Stomach (tissue), 9 donors: ENCODE data around the gene GNB1L. TPM values are rescaled to one million over a fixed set of nuclear protein-coding genes. Genes with fewer than 3 reads are reported as not detected.

Experiments used
- DNase-seq, 2 donors: peaks; one replicate each; pipeline versions ENCODE4 v3.0.0 to v3.0.0-alpha.2; 2013 to 2019
- H3K27ac ChIP-seq, 5 donors: fragments of 200-600 bp in 4 of 5; sonication (generic) in 4 of 5; one replicate each; pipeline ENCODE4 v1.5.1; 2013 to 2019; ENCODE audit warnings: mild to moderate bottlenecking in 1 of 5, moderate library complexity in 1 of 5
- H3K27me3 ChIP-seq, 3 donors: fragments of 200-600 bp; sonication (generic); one replicate each; pipeline ENCODE4 v1.5.1; 2017 to 2019; ENCODE audit warnings: mixed run types in 1 of 3
- H3K36me3 ChIP-seq, 4 donors: fragments of 200-600 bp; sonication (generic); 1 replicate in 3 of 4; 2 replicates in 1 of 4; pipeline ENCODE4 v1.5.1; 2016 to 2019
- H3K4me1 ChIP-seq, 4 donors: fragments of 200-600 bp; sonication (generic); one replicate each; pipeline ENCODE4 v1.5.1; 2016 to 2019
- H3K4me3 ChIP-seq, 4 donors: fragments of 200-600 bp; sonication (generic) in 3 of 4; one replicate each; pipeline ENCODE4 v1.5.1; 2016 to 2019; ENCODE audit warnings: mild to moderate bottlenecking in 1 of 4
- H3K9me3 ChIP-seq, 4 donors: fragments of 200-600 bp; sonication (generic); one replicate each; pipeline ENCODE4 v1.5.1; 2016 to 2019
- CTCF ChIP-seq, 7 experiments: fragments of 450-650 bp in 4 of 7; fragments of 200-600 bp in 3 of 7; sonication (generic) in 3 of 7; IDR thresholded peaks; one replicate each; pipeline ENCODE4 v1.5.1; 2016 to 2019; ENCODE audit warnings: antibody characterized with exemption in 7 of 7, control low read depth in 2 of 7, mild to moderate bottlenecking in 1 of 7
- EP300 ChIP-seq: sonication (generic); formaldehyde crosslinking; IDR thresholded peaks from one replicate; pipeline ENCODE4 v1.6.1; 2017; ENCODE audit warnings: antibody characterized with exemption
- POLR2A ChIP-seq, 4 donors: fragments of 450-650 bp; IDR thresholded peaks; one replicate each; pipeline ENCODE4 v1.6.1; 2016; ENCODE audit warnings: antibody characterized with exemption in 4 of 4, control low read depth in 2 of 4, mild to moderate bottlenecking in 1 of 4, moderate library complexity in 1 of 4
- POLR2AphosphoS5 ChIP-seq, 3 donors: sonication (generic); formaldehyde crosslinking; IDR thresholded peaks; one replicate each; pipeline ENCODE4 v1.6.1; 2016; ENCODE audit warnings: antibody characterized with exemption in 3 of 3
- WGBS, 5 donors: extraction: QIAGEN DNeasy Blood & Tissue Kit in 3 of 5; methylation state at CpG; one replicate each; pipeline versions ENCODE4 v1.1.5 to v1.1.7; 2013 to 2018; 5-methylcytosine and 5-hydroxymethylcytosine counted together
- intact Hi-C: fragments of 100-400 bp; cut with DNase I; formaldehyde crosslinking; loops from one replicate; pipeline ENCODE4 v1.15.1; 2023; ENCODE audit warnings: low total_unique reads
- polyA plus RNA-seq, 3 donors: library from polyadenylated mRNA; stranded (reverse); fragments of 200-250 nt; gene quantifications; one replicate each; pipeline ENCODE4 v1.2.3, GENCODE V29; 2013
- total RNA-seq, 5 donors: library from RNA; depleted of rRNA; stranded (reverse); fragments of >200 nt; gene quantifications; one replicate each; pipeline versions ENCODE4 v1.1.0 to v1.2.3, GENCODE V29; 2014 to 2016
- donor health status: healthy with polysubstance abuse.
- donor health status: Bipolar disorder and iron deficiency.
- donor health status: healthy.

Gene GNB1L
- total and polyA plus RNA-seq, 8 donors = 0.29 to 6.8 (median 3.1) TPM; not detected in 1

- 75 to 79% (median 76%) methylated on average over 17 to 21 of the region's 21 CpGs for WGBS, 5 donors
- peaks cover 3 to 4% (median 3%) of the 10 kb centered on the region in 4 donors for H3K4me1 ChIP-seq
- H3K4me3 ChIP-seq = no peak overlapping the region
- H3K27ac ChIP-seq = no peak overlapping the region
- no peak for DNase-seq
- TF ChIP-seq EP300 (no peak), POLR2AphosphoS5 (IDR thresholded peaks at IDR 0.05) (no peak), CTCF (IDR thresholded peaks at IDR 0.05) (no peak), POLR2A (IDR thresholded peaks at IDR 0.05) (no peak)
- no peaks in the 10 kb centered on the region for H3K9me3 ChIP-seq
- H3K36me3 ChIP-seq = no peaks in the 10 kb centered on the region
- peaks cover 0 to 58% (median 2%) of the 10 kb centered on the region in 3 donors for H3K27me3 ChIP-seq
- intact Hi-C loops = no loop called here
Measured at GRCh38 chr22:19735665-19736510, 118.8 kb downstream of the GNB1L start.

GRCh38 chr22:19734837-19735382 lies 119.8 kb downstream of the GNB1L start:
- no peaks in the 10 kb centered on the region for H3K36me3 ChIP-seq
- no peak overlapping the region for H3K27ac ChIP-seq
- peaks cover 6 to 12% (median 11%) of the 10 kb centered on the region in 4 donors for H3K4me1 ChIP-seq
- H3K4me3 ChIP-seq = no peak overlapping the region
- TF ChIP-seq POLR2A (IDR thresholded peaks at IDR 0.05) (no peak), CTCF (IDR thresholded peaks at IDR 0.05) (no peak), EP300 (no peak), POLR2AphosphoS5 (IDR thresholded peaks at IDR 0.05) (no peak)
- peaks cover 0 to 58% (median 4%) of the 10 kb centered on the region in 3 donors for H3K27me3 ChIP-seq
- 68 to 87% (median 78%) methylated on average over 4 to 5 of the region's 5 CpGs for WGBS, 5 donors
- intact Hi-C loops = loop anchor here (5.0 kb wide), 1 partner anchor 177 kb away; no protein-coding TSS in a partner anchor
- no peaks in the 10 kb centered on the region for H3K9me3 ChIP-seq
- no peak for DNase-seq

- WGBS, 5 donors = 63 to 93% (median 87%) methylated on average over 2 to 7 of the region's 7 CpGs
- intact Hi-C loops = loop anchor here (5.0 kb wide), 1 partner anchor 178 kb away; no protein-coding TSS in a partner anchor
- no peaks in the 10 kb centered on the region for H3K36me3 ChIP-seq
- no peaks in the 10 kb centered on the region for H3K9me3 ChIP-seq
- no peak overlapping the region for H3K4me3 ChIP-seq
- DNase-seq = no peak
- H3K4me1 ChIP-seq = peaks cover 6 to 12% (median 11%) of the 10 kb centered on the region in 4 donors
- no peak overlapping the region for H3K27ac ChIP-seq
- peaks cover 0 to 54% (median 4%) of the 10 kb centered on the region in 3 donors for H3K27me3 ChIP-seq
- no peak for TF ChIP-seq POLR2AphosphoS5 (IDR thresholded peaks at IDR 0.05)
- no peak for TF ChIP-seq EP300
- no peak for TF ChIP-seq CTCF (IDR thresholded peaks at IDR 0.05)
- TF ChIP-seq POLR2A (IDR thresholded peaks at IDR 0.05) = no peak
Measured at GRCh38 chr22:19734163-19734562, 120.5 kb downstream of the GNB1L start.

- peaks cover 6 to 12% (median 11%) of the 10 kb centered on the region in 4 donors for H3K4me1 ChIP-seq
- H3K9me3 ChIP-seq = no peaks in the 10 kb centered on the region
- no peaks in the 10 kb centered on the region for H3K36me3 ChIP-seq
- no peak overlapping the region for H3K27ac ChIP-seq
- H3K27me3 ChIP-seq = peaks cover 0 to 50% (median 4%) of the 10 kb centered on the region in 3 donors
- no peak for TF ChIP-seq EP300
- no peak for TF ChIP-seq POLR2AphosphoS5 (IDR thresholded peaks at IDR 0.05)
- no peak for TF ChIP-seq POLR2A (IDR thresholded peaks at IDR 0.05)
- no peak for TF ChIP-seq CTCF (IDR thresholded peaks at IDR 0.05)
- DNase-seq = no peak
- WGBS, 5 donors = 64 to 70% (median 66%) methylated on average over 5 of the region's 5 CpGs
- intact Hi-C loops = loop anchor here (5.0 kb wide), 1 partner anchor 179 kb away; no protein-coding TSS in a partner anchor
- H3K4me3 ChIP-seq = no peak overlapping the region
Measured at GRCh38 chr22:19733755-19734154, 120.9 kb downstream of the GNB1L start.
